SK-N-MC (cell line): Measurements from ENCODE around the gene HBM.
"Not testable (repeated sequence)": the region's sequence is repeated elsewhere in the genome, so short reads cannot be mapped to it uniquely, and the experiment has no call there.

Experiments
- EZH2 ChIP-seq: fragments of 200-600 bp; sonication (generic); IDR thresholded peaks from one replicate; pipeline ENCODE4 v1.6.1; 2017; ENCODE audit warnings: antibody characterized with exemption
- POLR2AphosphoS5 ChIP-seq: IDR thresholded peaks from 2 replicates; pipeline ENCODE4 v1.6.1; 2012; ENCODE audit warnings: mild to moderate bottlenecking, low read depth, low read length, borderline replicate concordance

DNA sequence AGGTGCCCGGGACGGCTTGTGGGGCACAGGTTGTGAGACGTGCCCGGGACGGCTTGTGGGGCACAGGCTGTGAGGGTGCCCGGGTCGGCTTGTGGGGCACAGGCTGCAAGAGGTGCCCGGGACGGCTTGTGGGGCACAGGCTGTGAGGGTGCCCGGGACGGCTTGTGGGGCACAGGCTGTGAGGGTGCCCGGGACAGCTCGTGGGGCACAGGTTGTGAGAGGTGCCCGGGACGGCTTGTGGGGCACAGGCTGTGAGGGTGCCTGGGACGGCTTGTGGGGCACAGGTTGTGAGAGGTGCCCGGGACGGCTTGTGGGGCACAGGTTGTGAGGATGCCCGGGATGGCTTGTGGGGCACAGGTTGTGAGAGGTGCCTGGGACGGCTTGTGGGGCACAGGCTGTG lies 5.5 kb upstream of the HBM start:
- not testable (repeated sequence) for TF ChIP-seq EZH2, POLR2AphosphoS5
